Fibroblast of mammary gland (primary cell): ENCODE results near the gene QKI.
A peak's percentile ranks its signal among the peaks of the same experiment; 100 is the strongest.
"Not testable (repeated sequence)": the region's sequence is repeated elsewhere in the genome, so short reads cannot be mapped to it uniquely, and the experiment has no call there.

Experiments
- DNase-seq: peaks from one replicate; pipeline ENCODE4 v3.0.0-alpha.2; 2010; ENCODE audit warnings: low read depth
- H3K4me3 ChIP-seq: 2 replicates; pipeline ENCODE4 v1.5.1; 2011; ENCODE audit warnings: low read depth, mild to moderate bottlenecking, low read length, moderate library complexity; ENCODE audit not compliant: control insufficient read depth
- TF ChIP-seq, protein P1 (sequence below): conservative IDR thresholded peaks from 2 replicates; pipeline ENCODE4 v1.5.1; 2011; ENCODE audit warnings: low read depth, low read length, inconsistent platforms; ENCODE audit not compliant: control insufficient read depth, insufficient read depth

Gene QKI

DNA sequence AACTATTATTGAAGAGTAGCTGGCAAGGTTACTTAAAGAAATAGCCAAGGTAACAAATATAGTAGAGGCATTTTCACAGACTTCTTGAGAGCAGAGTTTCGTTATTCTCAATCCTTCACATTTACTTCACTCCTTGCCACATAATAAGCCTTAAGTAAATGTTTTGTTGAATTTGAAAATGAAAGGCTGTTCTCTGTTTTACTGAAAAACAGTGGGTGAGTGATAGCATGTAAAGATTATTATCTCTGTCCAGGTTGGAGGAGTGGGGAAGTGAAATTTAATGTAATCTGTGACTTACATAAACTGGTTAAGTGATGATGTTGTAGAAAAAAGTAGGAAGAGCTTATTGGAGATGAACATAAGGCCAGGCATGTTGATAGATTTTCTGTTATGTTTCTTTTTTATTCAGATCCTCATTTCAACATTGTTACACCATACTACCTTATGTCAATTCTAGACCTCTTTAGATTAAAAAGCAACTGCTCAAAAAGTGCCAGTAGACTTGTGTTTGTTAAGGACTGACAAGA is 55.0 kb downstream of the QKI start:
- DNase-seq: no peak
- TF ChIP-seq, protein P1, sequence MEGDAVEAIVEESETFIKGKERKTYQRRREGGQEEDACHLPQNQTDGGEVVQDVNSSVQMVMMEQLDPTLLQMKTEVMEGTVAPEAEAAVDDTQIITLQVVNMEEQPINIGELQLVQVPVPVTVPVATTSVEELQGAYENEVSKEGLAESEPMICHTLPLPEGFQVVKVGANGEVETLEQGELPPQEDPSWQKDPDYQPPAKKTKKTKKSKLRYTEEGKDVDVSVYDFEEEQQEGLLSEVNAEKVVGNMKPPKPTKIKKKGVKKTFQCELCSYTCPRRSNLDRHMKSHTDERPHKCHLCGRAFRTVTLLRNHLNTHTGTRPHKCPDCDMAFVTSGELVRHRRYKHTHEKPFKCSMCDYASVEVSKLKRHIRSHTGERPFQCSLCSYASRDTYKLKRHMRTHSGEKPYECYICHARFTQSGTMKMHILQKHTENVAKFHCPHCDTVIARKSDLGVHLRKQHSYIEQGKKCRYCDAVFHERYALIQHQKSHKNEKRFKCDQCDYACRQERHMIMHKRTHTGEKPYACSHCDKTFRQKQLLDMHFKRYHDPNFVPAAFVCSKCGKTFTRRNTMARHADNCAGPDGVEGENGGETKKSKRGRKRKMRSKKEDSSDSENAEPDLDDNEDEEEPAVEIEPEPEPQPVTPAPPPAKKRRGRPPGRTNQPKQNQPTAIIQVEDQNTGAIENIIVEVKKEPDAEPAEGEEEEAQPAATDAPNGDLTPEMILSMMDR: no peak
- no peak overlapping the region for H3K4me3 ChIP-seq

DNA sequence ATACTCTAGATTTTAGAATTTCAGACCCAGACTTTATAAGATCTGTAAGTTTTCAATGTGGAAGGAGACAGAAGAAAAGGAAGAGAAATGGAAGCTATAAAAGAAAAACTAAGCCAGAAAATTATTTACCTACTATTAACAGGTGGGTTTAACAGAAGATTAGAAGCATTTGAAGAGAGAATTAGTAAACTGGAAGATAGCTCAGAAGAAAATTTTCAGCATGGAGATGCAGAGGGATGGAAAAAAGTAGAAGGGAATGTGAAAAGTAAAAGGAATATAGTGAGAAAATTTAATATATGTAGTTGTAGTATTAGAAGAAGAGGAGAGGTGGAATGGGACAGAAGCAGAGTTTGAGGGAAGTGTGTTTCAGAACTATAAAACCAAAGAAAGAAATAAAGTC is 56.1 kb downstream of the QKI start:
- H3K4me3 ChIP-seq: no peak overlapping the region
- TF ChIP-seq, protein P1: no peak
- no peak for DNase-seq

DNA sequence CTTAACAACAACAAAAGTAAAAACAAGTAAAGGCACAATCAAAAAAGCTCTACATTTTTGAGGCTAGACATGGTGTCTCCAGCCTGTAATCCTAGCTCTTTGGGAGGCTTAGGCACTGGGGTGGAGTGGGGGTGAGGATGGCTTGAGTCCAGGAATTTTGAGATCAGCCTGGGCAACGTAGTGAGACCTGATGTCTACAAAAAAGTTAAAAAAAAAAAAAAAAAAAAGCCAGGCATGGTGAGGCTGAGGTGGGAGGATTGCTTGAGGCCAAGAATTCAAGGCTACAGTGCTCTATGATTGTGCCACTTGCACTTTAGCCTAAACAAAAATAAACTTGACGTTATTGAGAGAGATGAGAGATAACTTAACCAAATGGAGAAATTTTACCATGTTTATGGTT is 60.1 kb downstream of the QKI start:
- no peak for DNase-seq
- TF ChIP-seq, protein P1: no peak
- no peak overlapping the region for H3K4me3 ChIP-seq

DNA sequence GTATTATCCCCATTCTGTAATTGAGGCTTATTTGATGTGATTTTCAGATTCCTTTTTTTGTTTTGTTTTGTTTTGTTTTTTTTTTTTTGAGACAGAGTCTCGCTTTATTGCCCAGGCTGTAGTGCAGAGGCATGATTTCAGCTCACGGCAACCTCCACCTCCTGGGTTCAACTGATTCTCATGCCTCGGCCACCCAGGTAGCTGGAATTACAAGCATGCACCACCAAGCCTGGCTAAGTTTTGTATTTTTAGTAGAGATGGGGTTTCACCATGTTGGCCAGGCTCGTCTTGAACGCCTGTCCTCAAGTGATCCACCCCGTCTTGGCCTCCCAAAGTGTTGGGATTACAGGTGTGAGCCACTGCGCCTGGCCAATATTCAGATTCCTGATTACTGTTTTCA is 62.4 kb downstream of the QKI start:
- not testable (repeated sequence) for DNase-seq, H3K4me3 ChIP-seq

DNA sequence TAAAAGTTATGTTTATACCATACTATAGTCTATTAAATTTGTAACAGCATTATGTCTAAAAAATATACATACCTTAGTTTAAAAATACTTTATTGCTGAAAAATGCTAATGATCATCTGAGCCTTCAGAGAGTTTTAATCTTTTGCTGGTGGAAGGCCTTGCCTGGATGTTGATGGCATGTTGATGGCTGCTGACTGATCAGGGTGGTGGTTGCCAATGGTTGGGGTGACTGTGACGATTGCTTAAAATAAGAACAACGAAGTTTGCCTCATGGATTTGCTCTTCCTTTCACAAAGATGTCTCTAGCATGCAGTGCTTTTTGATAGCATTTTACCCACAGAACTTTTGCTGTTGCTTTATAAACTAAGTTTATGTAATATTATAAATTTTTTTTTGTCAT is 68.6 kb downstream of the QKI start:
- no peak for DNase-seq
- H3K4me3 ChIP-seq: no peak overlapping the region
- TF ChIP-seq, protein P1: no peak

DNA sequence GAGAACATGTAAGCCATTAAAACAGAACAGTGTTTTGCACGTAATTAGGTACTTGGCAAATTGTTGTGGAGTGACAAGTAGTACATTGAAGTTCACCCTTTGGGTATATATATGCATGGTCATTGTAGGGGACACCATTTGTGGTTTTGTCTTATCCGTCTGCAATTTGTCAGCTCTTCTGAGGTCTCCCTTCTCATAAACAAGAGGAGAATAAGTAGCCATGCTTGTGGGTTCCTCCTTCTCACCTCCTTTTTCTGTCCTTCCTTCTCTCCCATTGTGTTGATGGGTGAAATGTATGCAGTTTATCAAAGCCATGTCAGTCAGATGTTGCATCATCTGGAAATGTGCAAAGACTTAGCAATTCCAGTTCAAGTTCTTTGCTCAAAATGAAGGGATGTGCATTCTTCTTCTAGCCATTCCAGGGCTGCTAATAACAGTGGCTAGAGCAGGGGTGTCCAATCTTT is 70.9 kb downstream of the QKI start:
- TF ChIP-seq, protein P1: no peak
- H3K4me3 ChIP-seq: no peak overlapping the region
- peak; percentile 11 for DNase-seq

DNA sequence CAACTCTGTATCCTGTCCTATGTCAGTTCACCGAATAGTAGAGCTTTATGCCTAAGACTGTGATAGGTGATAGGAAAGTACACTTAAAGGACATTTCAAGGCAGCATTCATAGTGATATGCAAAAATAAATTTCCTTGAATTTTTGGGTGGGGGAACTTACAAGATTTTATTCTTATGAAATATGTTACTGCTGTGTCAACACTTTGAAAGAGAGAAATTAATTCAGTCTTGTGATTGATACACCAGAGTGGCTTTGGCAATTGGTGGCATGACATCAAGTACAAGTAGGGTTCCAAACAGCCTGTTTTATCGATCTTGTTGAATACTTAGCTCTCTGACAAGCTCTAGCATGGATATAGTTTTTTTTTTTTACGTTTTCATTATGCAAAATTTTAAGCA is 72.3 kb downstream of the QKI start:
- TF ChIP-seq, protein P1: no peak
- H3K4me3 ChIP-seq: no peak overlapping the region
- DNase-seq: no peak

DNA sequence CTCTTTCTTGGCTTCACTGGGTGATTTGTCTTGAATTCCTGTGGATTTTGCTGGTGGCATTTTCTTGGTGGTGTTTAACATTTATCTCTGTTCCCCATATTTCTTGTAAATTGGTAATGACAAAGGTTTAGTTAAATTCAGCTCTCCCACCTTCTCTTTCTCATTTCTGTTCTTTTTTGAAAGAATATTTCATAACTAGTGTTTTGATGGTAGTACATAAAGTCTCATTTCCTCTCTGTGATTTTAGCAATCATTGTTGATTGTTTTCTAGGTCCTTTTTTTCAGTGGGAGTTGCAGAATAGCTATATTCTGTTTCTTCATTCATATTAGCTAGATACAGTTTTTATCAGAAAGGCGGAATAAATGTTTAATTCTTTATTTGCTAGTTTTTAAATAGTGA is 73.1 kb downstream of the QKI start:
- TF ChIP-seq, protein P1: no peak
- DNase-seq: no peak
- no peak overlapping the region for H3K4me3 ChIP-seq
